IPS DF 19.7 (cell line): Measurements from ENCODE around the gene JUND.

Source experiments
- DNase-seq: peaks from one replicate; pipeline ENCODE4 v3.0.0-alpha.2; 2013; ENCODE audit warnings: low read depth, low spot score

JUND gene

DNA sequence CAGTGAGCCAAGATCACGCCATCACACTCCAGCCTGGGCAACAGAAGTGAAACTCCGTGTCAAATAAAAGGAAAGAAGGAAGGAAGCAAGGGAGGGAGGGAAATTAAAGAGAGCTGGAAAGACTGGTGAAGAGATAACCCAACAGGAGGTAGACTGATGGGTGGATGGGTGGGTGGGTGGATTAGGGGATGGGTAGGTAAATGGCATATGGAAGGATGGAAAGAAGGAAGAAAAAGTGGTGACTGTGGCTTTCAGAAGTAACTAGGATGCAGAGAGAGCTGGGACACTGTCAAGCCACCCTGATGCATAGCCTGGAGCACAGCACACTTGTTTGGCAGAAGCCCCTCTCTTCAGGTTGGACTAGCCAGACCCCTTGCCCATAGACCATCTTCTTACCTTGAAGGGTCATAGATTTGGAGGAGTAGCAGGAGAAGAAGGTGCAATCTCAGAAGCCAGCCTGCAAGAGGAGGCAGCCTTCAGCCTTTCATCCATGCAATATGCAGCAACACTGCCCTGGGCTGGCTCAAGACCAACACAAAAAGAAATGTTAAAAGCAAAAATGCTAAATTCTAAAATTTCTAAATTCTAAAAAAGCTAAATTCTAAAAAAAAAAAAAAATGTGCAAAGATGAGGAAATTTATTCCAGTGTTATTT, 12.2 kb downstream of the JUND start:
- no peak for DNase-seq

DNA sequence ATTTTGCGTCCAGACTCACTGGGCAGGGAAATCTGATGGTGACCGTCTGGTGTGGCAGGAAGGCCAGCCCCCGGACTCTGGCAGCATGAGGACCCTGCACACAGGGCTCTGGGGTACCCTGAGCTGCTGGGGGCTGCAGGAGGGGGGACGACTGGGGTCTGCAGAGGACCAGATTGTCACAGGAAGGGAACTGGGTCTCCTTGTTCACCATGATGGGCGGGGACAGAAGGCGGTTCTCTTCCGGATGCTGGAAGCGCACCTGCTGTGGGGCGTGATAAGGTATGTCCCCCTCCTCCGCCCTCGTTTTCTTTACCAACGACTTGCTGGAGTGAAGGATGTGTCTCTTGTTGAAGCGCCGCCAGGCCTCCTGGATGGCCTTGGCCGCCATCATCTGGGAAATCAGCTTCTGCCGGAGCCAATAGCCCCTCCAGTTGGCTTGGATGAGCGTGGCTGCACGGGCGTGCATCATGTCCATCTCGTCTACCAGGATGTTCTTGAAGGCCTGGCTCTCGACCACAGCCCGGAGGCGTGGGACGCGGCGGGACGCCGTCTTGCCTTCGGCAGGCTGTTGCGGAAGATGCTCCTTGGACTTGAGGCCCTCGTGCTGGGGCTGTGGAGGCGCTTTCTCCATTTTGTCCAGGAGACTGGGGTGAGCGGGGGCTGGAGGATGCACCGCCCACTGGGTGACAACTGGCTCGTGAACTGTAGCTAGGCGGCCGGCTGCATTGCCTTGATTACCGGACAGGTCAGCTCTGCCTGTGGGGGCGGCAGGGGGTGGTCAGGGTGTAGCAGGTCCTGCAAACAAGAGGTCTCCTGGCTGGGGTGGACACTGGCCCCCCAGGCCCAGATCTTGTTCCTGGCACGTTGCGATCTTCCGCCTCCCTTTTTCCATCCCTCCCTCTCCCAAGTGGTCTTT, 14.4 kb downstream of the JUND start:
- DNase-seq = no peak

DNA sequence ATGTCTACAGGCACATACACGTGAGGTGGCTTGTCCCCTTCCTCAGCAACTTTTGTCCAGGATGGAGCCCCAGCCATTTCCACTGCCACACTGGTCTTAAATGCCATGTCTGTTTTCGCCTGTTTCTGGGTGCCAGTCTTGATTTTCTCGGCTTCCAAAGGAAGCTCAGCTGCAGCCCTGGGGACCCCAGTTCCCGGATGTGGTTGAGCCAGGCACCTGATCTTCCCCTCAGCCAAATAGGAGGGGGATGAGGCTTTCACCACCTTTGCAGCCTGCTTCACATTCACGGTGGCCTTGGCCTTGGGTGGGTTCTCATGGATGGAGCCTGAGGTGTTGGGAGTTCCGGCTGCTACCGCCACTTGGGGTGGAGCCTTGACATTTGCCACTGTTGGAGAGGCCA, 15.8 kb downstream of the JUND start:
- no peak for DNase-seq

DNA sequence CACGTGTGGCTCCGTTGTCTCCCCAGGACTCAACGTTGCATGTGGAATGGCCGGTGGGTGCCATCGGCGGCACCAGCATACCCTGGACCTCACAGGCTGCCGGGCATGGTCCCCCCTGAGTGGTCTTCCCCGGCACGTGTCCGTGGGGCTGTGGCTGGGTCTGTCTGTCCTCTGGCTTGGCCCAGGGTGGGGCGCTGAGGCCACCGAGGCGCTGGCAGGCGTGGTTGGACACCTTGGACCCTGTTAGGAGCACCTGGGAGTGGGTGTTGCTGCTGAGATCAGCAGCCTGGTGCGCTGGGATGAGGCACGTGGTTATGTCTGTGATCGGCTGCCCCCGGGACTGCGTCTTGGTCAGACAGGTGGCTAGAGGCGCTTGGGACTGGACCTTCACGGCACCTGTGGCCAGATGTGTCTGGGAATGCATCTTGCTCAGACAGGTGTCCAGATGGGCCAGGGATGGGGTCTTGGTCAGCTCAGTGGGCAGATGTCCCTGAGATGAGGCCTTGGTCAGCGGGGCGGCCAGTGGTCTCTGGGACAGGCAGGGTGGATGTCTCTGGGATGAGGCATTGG, 16.4 kb downstream of the JUND start:
- DNase-seq = no peak

DNA sequence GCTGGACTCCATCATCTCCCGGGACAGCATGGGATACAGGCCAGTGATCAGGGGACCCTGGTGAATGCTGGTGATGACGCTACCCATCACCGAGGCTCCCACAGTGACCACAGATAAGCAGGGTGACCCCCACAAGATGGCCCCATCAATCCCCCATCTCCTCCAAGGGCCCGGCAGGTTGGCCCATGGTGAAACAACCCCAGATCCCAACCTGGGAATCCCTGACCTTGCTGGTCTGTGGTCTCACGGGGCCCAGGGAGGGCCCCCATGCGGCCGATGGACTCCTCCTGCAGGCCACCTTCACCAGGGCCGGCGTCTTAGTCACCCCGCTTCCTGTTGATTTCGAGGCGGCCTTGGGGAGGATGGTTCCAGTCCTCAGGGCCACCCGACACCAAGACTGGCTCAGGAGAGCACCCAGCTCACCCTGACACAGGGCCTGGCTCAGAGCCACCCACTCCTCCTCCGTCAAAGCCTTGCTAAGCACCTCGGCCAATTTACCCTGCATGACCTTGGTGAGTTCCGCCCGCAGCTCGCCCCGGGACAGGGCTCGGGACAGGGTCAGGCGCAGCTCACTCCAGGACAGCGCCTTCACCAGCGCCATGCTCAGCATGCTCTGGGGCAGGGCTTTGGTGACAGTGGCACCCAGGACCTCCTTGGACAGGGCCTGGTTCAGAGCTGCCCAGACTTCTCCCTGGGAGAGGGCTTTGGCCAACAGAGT, 17.1 kb downstream of the JUND start:
- DNase-seq = no peak

DNA sequence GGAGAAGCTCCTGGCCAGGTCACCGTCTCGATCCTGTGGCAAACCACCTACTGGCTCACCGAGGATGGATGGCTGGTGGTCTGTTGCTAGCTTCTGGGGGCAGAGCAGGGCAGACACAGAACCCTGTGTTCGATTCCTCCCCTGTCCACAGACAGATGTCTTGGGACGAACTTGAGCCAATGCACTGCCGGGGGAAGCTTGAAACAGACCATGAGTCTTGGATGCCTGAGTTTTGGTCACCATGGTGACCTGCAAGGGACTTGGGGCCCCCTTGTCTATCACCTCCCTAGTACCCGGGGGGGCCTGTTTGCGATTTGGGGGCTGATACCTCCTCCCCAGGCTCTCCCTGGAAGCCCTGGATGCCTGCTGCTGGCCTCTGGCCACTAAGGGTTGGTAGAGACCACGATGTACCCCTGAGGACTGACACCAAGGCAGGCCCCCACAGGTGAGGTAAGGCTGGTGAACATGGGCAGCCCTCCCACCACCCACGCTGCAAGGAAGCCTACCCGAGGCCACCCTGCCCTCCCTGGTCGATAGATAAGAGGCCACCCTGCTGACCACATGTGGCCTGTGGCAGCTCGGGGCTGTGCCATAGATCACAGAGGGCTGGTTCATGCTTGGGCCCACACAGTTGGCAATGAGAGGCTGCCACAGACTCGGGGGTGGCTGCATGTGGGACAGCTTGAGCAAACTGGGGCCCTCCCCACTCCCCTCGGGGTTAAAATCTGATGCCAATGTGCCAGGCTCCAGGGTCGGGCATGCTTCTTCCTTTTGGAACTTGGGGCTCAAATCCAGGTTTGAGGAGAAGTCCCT, 17.9 kb downstream of the JUND start:
- no peak for DNase-seq

DNA sequence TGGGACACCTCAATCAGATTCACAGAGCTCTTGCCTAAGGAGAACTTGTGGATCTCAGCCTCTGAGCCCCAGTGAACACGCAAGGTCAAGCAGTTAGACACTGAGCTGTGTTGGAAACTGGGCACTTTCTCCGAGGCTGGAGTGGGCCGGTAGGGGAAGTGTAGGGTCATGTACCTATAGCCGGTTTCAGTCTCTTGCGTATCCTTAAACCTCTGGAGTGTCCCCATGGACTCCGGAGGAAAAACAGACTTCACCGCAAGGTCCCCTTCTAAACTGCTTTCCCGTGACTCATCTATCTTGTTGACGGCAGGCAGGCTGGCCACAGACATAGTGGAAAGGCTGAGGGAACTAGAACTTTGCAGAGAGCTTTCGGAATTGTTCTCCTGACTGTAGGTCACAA, 18.5 kb downstream of the JUND start:
- no peak for DNase-seq

DNA sequence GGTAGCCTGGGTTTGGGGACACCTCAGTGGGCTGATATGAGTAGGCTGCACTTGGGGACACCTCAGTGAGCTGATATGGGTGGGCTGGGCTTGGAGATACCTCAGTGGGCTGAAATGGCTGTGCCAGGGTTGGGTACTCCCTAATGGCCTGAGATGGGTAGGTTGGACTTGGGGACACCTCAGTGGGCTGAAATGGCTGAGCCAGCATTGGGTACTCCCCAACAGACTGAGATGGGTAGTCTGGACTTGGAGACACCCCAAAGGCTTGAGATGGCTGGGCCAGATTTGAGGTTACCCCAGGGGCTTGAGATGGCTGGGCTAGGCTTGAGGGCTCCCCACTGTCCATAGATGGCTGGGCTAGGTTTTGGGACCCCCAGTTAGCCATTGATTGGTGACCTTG, 19.3 kb downstream of the JUND start:
- DNase-seq = no peak

DNA sequence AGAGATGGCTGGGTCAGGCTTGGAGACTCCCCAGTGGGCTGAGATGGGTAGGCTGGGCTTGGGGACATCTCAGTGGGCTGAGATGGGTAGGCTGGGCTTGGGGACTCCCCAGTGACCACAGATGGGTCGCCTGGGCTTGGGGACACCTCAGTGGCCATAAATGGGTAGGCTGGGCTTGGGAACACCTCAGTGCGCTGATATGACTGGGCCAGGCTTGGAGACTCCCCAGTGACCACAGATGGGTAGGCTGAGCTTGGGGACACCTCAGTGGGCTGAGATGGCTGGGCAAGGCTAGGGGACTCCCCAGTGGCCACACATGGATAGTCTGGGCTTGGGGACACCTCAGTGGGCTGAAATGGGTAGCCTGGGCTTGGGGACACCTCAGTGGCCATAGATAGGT, 19.9 kb downstream of the JUND start:
- DNase-seq = no peak

DNA sequence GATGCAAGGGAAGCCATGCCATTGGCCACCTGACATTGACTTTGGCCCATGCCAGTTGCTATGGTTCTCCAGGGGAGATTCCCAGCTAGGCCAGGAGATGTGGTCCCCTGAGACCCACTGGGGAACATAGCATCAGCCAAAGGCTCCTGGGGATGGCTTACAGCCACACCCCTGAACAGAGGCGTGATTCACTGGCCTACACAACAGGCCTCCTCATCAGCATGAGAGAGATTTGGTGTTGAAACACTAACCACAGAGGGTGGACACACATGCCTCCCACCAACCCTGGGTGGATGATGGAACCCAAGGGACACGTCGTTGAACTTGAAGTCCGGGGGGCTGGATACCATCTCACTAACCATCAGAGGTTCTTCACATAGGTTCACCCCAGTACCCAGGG, 21.5 kb downstream of the JUND start:
- DNase-seq = no peak

DNA sequence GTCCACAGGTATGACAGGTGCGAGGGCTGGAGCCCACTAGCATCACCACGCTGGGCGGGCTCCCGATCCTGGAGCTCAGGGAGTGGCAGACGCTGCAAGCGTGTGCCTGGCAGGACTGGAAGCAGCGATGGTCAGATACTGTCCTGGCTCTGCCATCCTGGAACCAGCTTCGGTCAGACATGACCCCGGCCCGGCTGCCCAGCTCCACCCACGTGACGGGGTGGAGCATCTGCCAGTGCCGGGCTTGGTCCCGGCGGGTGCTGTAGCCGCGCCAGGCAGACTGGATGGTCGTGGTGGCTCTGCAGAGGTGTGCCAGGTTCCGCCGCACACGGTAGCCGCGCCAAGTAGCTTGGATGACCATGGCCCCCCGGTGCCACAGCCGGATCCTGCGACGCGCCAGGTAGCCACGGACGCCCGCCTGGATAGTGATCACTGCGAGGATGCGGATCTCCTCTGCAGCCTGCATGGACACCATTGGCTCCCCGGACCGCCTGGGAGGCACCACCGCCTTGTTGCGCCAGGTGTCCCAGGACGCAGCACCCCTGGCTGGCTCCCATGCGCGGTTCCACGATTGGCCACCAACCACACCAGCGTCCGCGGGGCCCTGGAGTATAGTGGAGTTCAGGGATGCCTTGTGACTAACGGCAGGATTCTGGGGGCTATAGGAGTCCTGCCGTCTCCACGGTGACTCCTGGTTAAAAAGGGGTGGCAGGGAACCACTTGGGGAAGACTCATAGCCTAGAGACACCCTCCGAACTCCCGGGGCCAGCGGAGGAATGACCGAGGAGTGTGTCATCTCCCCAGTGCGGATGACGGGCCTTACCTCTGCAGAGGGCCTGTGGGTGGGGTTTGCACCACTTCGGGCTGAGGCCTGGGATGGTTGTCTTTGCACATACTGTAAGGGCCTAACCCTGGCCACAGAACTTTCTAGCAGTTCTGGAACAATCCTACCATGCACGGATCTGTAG, 23.6 kb downstream of the JUND start:
- no peak for DNase-seq

DNA sequence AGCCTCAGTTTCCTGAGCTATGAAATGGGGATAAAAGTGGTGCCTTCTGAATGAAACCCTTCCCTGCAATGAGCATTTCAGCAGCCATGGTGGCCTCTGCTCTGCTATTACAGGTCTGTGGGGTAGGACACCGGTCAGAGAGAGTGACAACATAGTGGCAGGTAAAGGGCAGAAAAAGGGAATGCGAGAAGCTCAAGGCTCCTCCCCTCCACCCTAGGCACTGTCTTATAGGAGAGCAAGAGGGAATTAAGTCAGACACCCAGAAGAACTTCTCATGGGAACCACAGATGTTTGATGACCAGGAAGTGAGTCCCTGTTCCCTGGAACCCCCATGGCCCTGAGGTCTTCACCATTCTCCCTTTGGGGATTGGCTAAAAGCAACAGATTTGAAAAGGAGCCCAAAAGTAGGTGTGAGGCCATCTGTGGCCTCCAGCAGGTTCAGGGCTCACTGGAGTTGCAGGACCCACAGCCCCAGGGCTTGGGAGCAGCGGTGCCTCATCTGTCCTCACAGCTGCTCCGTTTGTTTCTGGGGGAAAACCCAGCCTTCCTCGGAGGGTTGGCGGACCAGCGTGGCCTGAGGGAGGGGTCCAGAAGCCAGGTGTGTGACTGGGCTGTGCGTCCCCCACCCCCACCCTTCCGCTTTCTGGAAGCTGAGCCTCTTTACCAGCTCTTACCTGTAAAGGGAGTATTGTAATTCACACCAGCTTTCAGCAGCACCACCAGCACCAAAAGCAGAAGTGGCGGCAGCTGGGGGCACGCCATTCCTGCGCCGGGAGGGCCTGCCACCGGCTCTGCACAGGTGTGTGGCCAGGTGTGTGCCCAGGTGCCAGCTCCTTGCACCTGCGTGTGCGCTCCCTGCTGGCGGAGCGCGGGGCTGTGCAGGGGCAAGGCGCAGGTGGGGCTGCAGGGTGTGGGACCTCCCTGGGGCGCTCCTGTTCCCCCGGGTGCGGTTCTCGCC, 26.6 kb downstream of the JUND start:
- DNase-seq = no peak

DNA sequence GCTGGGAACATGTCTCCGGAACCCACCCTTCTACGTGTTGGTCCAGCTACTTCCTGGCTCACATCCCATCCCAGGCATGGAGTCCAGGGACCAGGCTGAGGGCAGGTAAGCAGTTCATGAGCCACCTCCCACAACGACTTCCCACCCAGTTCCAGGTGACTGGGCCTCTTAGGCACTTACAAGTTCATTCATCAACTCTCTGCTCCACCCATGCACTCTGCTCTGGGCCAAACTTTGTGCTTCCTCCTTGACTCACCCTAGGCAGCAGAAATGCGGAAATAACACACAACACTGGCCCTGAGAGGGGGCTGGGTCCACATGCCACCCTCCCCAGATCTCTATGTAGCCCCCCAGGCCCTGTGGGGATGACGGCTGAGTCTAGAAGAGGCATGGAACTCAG, 27.7 kb downstream of the JUND start:
- DNase-seq = no peak

DNA sequence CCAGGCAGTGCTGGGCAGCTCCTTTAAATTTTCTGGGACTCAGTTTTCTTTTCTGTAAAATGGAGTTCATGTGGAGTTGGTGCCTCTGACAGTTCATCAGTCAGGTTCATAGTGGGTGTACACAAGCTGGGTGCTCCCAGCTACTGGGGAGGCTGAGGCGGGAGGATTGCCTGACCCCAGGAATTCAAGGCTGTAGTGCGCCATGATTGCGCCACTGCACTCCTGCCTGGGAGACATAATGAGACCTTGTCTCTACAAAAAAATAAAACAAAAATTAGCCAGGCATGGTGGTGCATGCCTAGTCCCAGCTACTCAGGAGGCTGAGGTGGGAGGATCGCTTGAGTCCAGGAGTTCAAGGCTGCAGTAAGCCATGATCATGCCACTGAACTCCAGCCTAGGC, 28.3 kb downstream of the JUND start:
- no peak for DNase-seq

DNA sequence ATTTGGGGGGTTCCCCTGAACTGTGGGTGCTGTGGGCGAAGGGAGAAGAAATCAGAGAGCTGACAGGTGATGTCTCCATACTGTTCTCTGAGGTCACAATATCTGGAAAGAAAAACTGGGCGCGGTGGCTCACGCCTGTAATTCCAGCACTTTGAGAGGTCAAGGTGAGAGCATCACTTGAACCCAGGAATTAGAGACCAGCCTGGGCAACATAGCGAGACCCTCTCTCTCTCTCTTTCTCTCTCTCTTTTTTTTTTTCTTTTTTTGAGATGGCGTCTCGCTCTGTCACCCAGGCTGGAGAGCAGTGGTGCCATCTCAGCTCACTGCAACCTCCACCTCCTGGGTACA, 29.1 kb downstream of the JUND start:
- no peak for DNase-seq

DNA sequence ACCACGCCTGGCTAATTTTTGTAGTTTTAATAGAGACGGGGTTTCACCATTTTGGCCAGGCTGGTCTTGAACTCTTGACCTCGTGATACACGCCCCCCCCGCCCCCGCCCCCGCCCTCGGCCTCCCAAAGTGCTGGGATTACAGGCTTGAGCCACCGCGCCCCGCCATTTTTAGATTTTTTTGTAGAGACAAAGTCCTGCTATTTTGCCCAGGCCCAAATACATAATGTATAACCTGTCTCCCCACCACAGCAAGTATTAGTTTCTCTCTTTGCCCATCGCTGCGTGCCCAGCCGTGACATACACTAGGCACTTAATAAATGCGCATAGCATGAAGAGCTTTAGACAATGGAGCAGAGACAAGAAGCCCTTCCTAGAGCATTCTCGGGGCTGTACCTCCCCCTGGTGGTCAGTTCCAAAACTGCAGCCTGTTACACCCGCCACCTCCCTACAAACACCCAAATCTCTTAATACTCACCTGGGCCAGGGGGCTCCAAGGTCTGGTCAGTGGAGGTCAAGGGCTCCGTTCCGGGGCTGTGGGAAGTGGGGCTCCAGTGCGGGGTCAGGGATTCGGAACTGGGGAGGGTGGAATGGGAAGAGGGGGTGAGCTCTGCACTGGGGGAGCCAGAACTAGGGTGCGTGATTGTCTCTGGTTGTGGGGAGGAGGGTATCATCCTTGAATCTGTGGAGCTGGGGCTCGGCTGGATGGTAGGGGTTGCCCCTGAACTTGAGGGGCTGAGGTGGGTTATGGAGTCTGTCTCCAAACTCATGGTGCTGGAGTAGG, 29.6 kb downstream of the JUND start:
- no peak for DNase-seq

DNA sequence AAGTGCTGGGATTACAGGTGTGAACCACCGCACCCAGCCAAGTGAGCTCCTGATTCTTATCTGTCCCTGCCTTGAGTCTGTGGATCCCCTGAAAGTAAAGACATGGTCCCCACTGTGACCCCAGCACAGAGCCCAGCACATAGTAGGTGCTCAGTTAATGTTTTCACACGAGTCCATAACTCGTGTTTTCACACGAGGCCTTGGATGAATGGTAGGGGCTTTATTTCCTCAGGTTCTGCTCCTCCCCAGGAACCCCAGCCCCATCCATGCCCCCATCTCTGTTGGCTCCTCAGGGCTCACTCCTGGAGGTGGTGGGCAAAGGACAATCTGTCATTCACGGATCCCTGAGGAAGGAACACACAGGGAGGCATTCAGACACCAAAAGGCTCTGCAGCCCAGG, 31.6 kb downstream of the JUND start:
- no peak for DNase-seq

DNA sequence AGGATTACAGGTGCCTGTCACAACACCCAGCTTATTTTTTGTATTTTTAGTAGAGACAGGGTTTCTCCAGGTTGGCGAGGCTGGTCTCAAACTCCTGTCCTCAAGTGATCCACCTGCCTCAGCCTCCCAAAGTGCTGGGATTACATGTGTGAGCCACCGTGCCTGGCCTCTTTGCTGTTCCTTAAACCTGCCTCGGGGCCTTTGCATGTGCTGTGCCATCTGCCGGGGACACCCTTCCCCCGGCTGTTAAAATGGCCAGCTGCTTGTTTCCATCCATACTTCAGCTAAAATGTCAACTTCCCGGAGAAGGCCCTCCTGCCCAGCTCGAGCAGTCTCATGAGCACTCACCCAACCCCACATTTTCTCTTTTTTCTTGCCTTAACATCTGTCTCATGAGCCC, 36.1 kb downstream of the JUND start:
- no peak for DNase-seq
